ENCODE results near the gene TIAL1. TPM values are rescaled to one million over a fixed set of nuclear protein-coding genes. Genes with fewer than 3 reads are reported as not detected.

Gene TIAL1
- total RNA-seq, 4 donors from 2014 or later: 31.8 to 177 (median 143) TPM

Other genes starting within 250 kb of the TIAL1 start
- 100 to 1,000 TPM in 1 of 4 donors, 10 to 100 TPM in 3; 29.1 to 165 (median 64.1) TPM for gene RGS10, start 54.2 kb downstream of the TIAL1 start, total RNA-seq
- 10 to 100 TPM in 3 of 4 donors, 1 to 10 TPM in 1; 6.6 to 44.1 (median 22.4) TPM for gene BAG3, start 54.4 kb upstream of the TIAL1 start, total RNA-seq
- 10 to 100 TPM; 14.3 to 67.3 (median 27.8) TPM for gene INPP5F, start 129.1 kb upstream of the TIAL1 start, total RNA-seq